NCI-H146 (cell line): ENCODE results near the gene GFM1.

Experiments used
- DNase-seq: peaks from one replicate; lab custom pipeline; 2025; lab: John Stamatoyannopoulos, UW

The GFM1 gene

DNA sequence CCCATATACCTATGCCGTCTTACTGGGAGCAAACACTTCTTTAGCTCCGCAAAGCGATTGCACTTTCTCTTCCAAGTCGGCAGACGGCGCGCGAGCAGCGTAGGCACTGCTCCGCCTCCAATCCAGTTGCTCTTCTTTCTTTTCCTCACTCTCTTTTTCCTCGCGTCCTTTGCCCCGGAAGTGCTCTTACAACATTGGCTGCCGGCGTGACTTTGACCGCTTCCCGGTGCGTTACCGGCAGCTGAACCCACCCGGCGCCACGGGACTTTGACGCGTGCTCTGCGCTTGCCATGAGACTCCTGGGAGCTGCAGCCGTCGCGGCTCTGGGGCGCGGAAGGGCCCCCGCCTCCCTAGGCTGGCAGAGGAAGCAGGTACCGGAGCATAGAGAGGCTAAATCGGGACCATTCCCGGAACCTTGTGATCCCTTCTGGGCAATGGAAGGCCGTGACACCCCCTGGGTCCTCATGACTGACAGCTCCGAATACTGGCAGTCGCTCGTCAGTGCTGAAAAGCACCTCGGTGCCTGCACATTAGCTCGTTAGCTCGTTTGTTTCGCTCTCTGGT, at the start of gene GFM1:
TSS of gene GFM1 (plus strand) at position 183 of the 564 bp plus-strand sequence. CDS start at position 291, 108 bp downstream.
- peak; percentile 98 for DNase-seq

DNA sequence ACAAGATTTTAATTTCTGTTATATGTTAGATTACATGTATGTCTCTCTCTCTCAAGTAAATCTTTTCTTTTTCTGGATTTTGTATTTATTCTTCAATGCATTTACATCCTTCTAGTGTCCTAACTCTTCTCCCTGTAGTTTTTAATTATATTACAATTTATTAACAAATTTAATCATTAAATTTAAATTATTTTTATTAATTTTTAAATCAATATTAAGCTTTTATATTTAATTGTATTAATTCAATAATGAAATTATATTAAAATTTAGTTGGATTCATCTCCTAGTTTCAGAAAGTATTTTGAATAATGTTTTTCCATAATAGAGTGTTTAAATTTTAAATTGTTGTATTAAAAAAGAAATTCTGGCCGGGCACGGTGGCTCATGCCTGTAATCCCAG, 43.5 kb upstream of the GFM1 start:
- DNase-seq, result no peak

DNA sequence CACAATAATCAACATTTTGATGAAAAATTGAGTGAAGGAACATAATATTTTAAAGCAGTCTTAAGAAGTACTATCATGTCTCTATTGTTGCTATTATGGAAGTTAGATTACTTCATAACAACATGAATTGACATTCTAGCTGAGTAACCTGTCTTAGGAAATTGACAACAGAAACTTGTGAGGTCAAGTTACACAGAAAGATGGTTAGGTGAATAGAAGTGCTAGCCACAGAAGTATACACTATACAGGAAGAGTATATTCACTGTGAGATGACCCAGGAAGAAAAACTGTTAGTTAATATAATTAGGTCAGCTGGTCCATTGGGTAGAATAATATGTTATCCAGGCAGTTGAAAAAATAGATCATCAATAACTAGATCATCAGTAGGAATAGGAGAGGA, 42.1 kb upstream of the GFM1 start:
- DNase-seq, result no peak

DNA sequence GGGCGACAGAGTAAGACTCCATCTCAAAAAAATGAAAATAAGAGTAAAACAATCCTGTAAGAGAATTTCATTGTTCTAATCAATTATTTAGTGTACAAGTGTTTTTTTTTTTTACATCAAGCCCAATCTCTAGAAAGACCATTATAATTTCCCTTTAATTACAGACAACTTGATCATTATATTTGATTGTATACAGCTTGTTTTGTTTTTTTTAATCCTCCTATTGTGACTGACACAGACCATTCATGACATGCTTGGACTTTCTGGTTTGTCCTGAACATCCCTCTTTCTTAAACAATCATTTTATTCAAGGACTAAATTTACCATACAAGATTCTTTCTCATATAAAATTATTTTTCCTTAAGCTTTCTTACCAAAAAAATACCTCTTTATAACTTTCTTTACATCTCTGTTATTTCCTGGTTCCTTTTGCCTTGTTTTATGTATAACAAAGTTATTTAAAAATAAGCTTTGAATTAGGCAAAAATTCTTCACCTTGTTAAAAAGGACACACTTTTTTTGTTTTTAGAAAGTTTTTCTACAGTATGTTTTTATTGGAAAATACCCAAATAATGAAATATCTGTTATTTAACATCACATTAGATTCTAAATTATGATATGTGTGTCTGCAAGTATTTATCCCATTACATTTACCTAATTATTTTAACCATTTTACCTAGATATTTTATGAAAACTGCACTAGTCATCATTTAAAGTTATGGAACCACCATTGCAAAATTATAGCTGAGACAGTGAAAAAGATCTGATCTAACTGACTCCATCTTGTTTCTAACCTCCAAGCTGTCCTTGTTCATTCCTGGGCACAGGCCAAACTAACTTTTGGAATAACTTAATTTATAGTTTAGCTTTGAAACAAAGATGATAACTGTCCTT, 26.1 kb upstream of the GFM1 start:
- no peak for DNase-seq

DNA sequence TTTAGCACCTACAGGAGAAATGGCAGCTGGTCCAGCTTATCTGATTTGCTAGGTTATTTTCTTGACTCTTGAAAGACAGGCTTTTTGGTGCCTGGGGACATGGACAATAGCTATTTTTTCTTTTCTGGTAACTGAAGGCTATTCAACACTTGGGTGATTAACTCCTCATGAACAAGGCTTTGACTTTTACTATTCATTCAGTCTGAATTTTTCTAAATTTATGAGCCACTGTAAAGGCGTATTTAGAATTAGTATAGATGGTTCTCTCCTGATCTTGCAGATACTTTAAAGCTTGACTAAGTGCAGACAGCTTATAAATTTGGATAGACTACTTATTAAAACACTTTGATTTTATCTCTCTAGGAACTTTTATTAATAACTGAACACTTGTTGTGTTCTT, 18.4 kb upstream of the GFM1 start:
- DNase-seq, result no peak

DNA sequence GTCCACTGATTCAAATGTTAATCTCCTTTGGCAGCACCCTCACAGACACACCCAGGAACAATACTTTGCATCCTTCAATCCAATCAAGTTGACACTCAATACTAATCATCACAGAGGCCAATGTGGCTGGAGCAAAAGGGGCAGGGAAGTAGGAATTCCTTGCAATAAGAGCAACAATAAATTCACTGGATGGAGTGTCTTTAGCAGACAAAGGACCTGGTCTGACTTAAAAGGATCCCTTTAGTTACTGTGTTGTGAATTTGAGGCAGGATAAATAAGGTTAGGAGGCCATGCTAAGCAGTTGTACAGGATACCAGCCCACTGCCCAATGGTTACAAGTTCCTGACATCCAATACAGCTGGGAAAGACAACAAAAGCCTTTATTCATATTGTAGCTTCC, 12.3 kb upstream of the GFM1 start:
- DNase-seq, result no peak

DNA sequence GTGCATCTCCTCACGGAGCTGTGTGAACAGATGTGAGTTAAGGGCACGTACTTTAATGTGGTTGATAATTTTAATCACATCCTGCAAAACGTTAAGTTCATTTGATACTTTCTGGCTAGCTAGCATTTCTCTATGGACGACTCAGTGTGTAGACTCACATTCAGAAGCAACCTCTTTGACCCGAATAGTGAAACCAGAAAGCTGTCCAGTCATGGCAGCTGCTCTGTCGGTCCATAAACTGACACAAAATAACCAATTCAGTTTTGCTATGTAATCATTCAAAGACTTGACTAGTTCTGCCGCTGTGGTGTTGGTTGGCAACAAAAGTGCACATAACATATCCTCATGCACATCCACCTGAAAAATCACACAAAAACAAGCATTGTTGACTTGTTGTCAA, 3.7 kb upstream of the GFM1 start:
- no peak for DNase-seq

DNA sequence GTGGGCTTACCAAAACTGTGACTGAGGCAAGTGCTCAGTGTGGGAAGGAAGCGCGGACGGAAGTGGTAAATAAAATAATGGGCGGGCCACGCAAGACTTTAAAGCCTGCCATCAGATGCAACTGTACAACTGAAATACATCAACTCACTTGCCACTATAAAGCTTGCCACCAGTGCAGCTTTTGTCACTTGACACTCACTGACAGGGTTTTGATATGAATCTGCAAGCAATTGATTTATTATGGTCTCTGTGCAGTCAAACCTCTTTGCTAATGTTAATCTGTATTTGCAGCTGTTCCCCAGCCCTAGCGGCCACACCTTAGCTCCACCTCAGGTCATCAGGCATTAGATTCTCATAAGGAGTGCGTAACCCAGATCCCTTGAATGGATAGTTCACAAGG, 2.3 kb upstream of the GFM1 start:
- no peak for DNase-seq

DNA sequence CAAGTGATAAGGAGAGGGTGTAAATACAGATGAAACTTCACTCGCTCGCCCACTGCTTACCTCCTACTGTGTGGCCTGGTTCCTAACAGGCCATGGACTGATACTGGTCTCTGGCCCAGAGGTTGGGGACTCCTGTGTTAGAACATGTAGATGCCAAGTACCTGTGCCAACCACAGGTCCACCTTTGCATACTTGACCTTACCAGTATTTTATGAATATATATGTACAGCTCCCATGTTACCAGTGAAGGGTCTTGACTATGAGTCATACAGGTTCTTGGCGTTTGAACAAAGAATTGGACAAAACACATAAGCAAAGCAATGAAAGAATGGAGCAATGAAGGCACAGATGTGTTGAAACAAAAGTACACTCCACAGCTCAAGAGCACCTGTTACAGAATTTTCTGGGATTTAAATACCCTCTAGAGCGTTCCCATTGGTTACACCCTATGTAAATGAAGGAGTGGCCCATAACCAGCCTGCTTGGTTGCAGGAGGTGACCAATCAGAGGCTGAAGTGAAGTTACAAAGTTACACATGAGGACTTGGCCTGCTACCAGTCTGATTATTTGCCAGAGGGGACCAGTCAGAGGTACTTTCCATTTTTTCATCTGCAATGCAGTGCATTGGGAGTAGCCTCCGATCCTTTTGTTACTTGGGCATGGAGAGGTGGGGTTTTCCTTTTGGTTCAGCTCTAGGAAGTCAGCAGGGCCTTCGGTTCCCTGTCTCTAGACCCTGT, 1.7 kb upstream of the GFM1 start:
- no peak for DNase-seq

DNA sequence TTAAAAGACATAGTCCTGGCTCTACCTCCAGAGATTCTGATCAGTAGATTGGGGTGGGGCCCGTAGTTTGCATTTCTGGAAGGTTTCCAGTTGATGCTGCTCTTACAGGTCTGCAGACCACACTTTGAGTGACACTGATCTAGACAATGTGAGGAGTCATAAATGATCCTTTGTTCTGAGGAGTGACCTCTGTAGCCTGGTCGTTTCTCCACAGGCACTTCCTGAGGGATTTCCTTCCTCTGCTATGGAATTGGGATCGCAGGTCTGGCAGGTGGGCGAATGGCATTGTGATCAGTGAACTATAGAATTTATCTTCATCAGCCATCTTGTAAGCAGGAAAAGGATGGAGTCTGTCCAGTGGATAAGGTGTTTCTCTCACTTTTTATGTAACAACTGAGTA, 5.5 kb downstream of the GFM1 start:
- DNase-seq, result no peak

DNA sequence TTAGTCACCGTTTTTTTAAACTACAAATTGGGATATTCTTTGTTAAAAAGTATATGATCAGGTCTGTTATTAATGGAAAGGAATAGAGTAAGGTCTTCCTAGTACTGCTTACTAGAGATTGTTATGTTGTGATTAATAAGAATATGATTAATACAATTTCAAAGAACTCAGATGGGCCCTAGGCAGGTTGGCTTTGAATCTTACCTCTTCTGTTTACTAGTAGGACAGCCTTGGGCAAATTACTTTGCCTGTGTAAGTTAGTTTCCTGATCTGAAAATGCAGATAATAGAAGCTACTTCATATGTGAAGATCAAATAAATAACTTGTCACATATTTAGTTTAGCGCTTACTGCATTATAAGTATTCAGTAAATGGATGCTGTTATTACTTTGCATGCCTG, 6.9 kb downstream of the GFM1 start:
- no peak for DNase-seq

DNA sequence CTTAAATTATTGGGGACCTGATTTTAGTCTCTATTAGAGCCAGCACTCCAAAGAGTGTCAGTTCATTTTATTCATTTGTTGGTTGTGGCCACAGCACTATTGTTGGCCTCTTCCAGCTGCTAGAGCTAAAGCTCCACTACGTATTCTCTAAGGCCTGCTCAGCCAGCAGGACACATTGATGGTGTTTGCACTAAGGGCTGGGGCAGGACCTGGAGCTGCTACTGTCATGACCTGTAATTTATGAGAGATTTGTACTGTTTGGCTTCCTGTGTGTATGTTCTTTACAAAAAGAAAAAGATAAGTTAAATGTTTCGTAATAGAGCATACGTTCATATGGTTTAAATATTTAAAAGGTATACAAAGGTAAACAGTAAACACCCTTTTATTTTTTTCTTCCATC, 8.1 kb downstream of the GFM1 start:
- DNase-seq, result no peak

DNA sequence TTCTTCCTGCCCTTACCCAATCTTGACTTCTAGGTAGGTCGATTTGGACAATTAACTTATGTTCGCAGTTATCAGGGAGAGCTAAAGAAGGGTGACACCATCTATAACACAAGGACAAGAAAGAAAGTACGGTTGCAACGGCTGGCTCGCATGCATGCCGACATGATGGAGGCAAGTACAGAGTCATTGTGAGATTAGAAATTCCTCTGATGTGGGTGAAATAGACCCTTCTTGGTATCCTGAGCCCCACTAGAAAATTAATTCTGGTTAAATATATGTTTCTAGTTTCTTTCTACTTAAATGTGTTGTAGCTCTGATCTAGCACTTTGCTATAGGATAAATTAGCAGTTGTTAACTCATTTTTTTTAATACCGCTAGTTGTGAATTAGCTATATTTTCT, 14.6 kb downstream of the GFM1 start:
- DNase-seq, result no peak

DNA sequence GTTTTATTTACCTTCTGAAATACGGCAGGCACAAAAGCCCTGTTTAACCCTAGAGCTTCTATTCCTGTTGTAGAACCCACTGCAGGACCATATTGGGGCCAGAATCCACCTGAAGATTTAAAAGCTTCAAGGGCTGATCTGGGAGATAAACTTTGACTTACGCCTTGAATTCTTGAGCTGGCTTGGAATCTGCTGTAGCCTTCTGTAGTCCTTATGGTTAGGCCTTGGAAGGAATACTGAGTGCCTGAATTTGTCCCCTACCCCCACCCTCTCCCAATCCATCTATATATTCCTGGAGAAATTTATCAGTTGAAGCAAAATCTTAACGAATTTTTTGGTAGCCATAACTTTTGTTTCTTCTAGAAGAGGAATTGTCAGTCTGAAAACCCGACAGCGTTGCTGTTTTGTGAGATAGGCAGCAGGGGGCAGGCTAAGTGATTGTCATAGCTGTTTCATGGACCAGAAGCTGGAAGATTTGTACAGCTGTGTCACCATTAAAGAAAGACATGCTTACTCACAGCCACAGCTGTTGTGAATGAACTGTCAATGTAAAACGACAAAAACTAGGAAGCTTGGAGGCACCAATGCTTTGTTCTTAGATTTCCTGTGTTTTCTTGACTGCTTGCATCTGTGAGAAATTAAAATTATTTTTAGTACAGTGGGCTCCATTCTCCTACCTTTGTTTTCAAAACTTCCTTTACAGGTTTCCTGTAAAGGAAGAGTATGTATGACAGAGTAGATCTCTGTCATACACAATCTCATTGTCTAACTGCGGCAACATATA, 15.3 kb downstream of the GFM1 start:
- peak; percentile 65 for DNase-seq

DNA sequence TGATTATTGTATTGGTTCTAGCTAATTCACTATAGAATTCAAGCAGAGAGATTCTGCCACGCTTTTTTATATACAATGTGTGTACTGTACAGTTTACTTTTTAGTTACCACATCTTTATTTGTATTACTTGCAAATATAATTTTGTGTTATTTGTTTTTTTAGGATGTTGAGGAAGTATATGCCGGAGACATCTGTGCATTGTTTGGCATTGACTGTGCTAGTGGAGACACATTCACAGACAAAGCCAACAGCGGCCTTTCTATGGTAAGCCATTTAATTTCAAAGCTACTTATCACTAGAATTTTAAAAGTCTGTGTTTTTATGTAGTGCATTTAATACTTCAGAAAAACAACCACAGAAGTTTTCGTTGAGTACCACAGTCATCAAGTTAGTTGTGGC, 16.4 kb downstream of the GFM1 start:
- no peak for DNase-seq

DNA sequence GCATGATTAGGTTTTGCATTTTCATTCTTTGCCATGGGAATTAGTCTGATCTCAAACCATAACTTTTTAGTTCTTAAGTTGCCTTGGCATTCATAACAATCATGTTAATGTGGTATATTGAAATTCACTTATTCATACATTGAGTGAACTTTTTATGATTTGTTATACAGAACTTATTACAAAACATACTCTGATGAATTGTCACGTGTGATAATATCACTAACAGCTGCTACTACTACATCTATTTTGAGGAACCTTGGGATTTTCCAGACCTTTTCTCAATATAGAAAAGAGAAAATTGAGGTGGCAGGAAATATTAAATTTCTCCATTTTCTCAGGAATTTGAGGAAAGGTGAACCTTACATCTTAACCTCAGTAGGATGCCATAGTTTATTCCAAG, 18.9 kb downstream of the GFM1 start:
- no peak for DNase-seq

DNA sequence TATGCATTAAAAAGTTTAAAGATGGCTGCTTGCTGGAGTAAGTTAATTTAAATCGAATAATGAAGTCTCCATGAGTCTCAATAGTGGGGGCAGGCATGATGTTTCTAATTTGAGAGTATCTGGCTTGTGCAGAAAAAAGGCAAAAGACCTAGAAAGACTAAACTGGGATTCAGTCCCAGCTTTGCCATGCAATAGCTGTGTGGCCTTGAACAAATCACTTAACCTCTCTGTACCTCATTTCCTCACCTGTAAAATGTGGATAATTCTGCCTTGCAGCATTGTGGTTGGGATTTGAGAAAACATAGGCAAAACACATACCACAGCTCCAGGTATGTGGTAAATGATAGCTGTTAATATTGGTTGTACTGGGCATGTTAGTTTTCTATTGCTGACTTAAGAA, 19.5 kb downstream of the GFM1 start:
- DNase-seq, result no peak

DNA sequence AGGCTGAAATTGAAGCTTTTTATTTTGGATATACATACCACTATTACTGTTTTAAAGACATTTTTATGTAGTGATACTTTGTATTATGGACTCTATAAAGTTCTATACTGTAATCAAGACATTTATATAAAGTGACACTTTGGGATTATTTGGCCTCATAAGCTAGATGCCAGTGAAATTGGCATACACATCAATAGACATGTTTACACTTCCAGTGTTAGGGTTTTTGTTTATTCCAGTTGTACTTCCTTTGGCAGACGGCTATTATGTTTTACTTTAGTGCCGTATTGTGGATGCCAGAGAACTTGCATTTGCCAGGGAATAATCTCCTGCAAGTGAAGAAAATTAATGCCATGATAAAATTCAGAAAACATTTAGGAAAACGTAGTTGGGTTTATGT, 22.1 kb downstream of the GFM1 start:
- no peak for DNase-seq

DNA sequence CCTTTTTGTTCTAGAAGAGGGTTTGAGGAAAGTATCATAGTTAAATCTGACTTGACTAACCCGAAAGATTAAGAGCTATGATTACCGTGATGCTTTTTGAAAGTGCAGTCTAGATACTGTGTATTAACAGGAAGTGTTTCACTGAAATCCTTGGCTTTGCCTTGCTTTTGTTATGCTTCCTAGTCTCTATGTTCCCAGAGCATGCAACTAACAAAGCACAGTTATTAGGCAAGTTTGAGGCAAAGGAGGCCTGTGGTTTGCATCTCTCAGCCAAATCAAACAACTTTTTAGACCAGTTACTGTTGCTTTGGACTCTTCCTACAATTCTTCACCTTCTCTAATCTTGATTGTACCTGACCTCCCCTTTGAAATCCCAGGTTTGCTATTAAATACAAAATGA, 24.2 kb downstream of the GFM1 start:
- no peak for DNase-seq

DNA sequence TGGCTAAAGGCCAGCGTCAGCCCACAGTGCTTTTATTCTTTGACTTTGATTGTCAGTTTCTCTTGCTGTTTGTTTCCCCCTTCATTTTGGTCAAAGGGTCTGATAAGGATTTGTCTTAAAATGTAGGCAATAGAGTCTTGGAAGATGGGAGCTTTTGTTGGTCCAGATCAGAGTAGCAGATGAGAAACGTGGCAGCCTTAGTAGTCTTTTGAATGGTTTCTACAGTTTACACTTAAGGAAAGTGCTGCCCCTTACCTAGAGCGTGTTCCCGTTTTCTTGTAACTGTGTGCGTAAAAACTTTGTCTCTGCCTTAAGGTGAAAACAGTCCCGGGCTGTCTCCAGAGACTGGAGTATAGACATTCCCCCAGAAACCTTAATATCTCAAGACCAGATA, 27.5 kb downstream of the GFM1 start:
- DNase-seq, result no peak

DNA sequence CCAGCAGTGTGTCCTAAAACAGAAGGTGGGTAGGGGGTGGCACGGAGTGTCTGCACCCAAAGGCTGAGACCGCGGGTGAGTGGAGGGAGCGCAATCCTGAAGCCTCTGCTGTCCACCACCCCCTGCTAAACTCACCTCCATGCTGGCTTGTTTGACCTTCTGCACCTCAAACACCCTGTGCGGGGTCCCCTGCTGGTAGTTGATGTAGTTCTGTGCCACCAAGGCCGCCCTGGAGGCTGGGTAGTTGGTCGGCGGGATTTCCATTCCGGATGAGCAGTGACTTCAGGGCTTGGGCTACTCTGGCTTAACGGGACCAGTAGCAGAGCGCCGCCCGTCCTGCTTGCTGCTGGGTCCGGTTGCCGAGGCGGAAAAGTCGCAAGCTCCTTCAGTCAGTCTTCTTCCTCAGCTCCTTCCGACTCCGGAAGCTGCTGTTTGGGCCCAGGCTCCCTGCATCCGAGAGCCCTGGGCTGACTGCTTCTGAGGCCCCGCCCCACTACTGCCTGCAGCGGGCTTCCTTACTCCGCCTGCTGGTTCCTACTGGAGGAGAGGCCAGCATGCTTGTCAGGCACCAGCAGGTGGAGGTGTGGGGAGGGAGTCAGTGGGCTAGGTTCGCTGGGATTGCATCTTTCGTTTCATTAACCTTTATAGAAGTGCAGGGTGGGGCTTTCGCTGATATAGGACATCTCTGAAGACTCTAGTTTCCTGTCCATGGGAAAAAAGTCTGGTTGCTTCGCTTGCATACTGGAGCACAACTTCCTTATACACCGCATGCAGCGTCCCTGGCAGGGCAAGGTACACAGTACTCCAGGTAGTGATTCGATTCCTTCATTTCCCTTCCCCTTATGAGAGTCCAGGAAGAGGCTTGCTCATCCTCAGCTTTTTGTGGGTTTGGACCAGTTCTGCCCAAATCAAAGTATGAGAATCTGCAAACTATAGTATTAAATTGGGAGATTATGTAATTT, 28.2 kb downstream of the GFM1 start, which contains the start of gene LXN:
TSS of gene LXN (minus strand) at position 434 of the 962 bp plus-strand sequence. CDS start at position 264, 170 bp downstream.
- peak; percentile 70 for DNase-seq
